Gastrocnemius medialis (tissue), 4 donors: ENCODE measurements around the gene TWF2. TPM values are rescaled to one million over a fixed set of nuclear protein-coding genes. Genes with fewer than 3 reads are reported as not detected.

ENCODE experiments used
- ATAC-seq, 2 donors: fragments of 150-250 bp; one replicate each; pipeline ENCODE4 v1.9.1; 2016
- DNase-seq, 2 donors: peaks; one replicate each; pipeline ENCODE4 v3.0.0-alpha.2; 2019
- H3K27ac ChIP-seq, 4 donors: fragments of 200-600 bp; sonication (generic); 1 replicate in 1 of 4; 2 replicates in 3 of 4; pipeline ENCODE4 v1.5.1; 2016 to 2018; ENCODE audit warnings: mild to moderate bottlenecking in 2 of 4, moderate library complexity in 1 of 4
- H3K27me3 ChIP-seq, 3 donors: fragments of 200-600 bp; sonication (generic) in 2 of 3; 1 replicate in 1 of 3; 2 replicates in 2 of 3; pipeline versions ENCODE4 v1.5.1 to v1.6.0; 2016 to 2019; ENCODE audit warnings: mild to moderate bottlenecking in 1 of 3, moderate library complexity in 1 of 3
- H3K36me3 ChIP-seq, 2 donors: fragments of 200-600 bp; sonication (generic) in 1 of 2; one replicate each; pipeline ENCODE4 v1.5.1; 2017 to 2018
- H3K4me1 ChIP-seq, 2 donors: fragments of 200-600 bp; sonication (generic) in 1 of 2; one replicate each; pipeline ENCODE4 v1.5.1; 2016 to 2017; ENCODE audit warnings: mild to moderate bottlenecking in 2 of 2
- H3K4me3 ChIP-seq, 4 donors: fragments of 200-600 bp; sonication (generic) in 3 of 4; 1 replicate in 1 of 4; 2 replicates in 3 of 4; pipeline ENCODE4 v1.5.1; 2016 to 2019; ENCODE audit warnings: mild to moderate bottlenecking in 2 of 4
- H3K9me3 ChIP-seq, 3 donors: fragments of 200-600 bp; sonication (generic) in 2 of 3; 1 replicate in 1 of 3; 2 replicates in 2 of 3; pipeline ENCODE4 v1.5.1; 2016 to 2019
- POLR2A ChIP-seq, 2 donors: fragments of 450-650 bp; IDR thresholded peaks; one replicate each; pipeline ENCODE4 v1.6.1; 2017; ENCODE audit warnings: antibody characterized with exemption in 2 of 2, mild to moderate bottlenecking in 2 of 2, moderate library complexity in 2 of 2
- in situ Hi-C, 4 donors: fragments of 200-750 bp; cut with MboI; loops; one replicate each; pipeline versions ENCODE4 v1.15.0 to v1.8.0; 2017; ENCODE audit warnings: low sequenced_read_pairs in 4 of 4
- intact Hi-C: fragments of 100-400 bp; cut with DNase I; formaldehyde crosslinking; loops from one replicate; pipeline ENCODE4 v1.15.1; 2023; ENCODE audit warnings: low total_unique reads
- total RNA-seq, 4 donors: library from RNA; depleted of rRNA; stranded (reverse); fragments of >200 nt; gene quantifications; one replicate each; pipeline versions ENCODE4 v1.1.0 to v1.2.3, GENCODE V29; 2016
- TF ChIP-seq, protein P1 (sequence below), 5 experiments: fragments of 450-650 bp in 3 of 5; fragments of 200-600 bp in 2 of 5; sonication (generic) in 2 of 5; IDR thresholded peaks in 4 of 5; conservative IDR thresholded peaks in 1 of 5; 1 replicate in 4 of 5; 2 replicates in 1 of 5; pipeline ENCODE4 v1.5.1; 2016 to 2019; ENCODE audit warnings: antibody characterized with exemption in 5 of 5, mild to moderate bottlenecking in 3 of 5, moderate library complexity in 3 of 5

Gene TWF2
- total RNA-seq, 4 donors from 2014 or later, result 99.2 to 222 (median 168) TPM

DNA sequence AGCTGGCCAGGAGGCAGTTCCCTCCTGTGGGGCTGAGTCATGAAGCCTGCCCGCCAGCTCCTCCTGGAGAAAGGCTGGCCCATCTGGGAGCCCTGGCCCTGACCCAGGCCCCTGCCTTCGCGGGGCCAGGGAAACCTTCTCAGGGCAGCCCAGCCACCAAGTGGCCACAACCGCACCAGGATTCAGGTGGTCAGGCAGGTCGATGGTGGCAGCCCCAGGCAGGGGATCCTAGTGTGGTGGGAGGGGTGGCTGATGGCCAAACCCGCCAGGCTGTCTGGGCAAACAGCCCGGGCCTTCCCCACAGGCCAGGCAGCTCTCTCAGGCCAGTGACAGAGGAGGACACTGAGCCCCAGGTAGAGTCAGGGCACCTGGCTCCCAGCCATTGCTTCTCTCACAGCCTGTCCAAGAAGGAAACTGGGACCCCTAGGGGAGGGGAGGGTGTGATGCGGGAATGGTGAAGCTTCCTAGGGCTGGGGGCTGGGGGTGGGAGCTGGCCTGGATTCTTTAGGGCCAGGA, 1.2 kb downstream of the TWF2 start:
- peak; percentile 58 to 60 for ATAC-seq

DNA sequence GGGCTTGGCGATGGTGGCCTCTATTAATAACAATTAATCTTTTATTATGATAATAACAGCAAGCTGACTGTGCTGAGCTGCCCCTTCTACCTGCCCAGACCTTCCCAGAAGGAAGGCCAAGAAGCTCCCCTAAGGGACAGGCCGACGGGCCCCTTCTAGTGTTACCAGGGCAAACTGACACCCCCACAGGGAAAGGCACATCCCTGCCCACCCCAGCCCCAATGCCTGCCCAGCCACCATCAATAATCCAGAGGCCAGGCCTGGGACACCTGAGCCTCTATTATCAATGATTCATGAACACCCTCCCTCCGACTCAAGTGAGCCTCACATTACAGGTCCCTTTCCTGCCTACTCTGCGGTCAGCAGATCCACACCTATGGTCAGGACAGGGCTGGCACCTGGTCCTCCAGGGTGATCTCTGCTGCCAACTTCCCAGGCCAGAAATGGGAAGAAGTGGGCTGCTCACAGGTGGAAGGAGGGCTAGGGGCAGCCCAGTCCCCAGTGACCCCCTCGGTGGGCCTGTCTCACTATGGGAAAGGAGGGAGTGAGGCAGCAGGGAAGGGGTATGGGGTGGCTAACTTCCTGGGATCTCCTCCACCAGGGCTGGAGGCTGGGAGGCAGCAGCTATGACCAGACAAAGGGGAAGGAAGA, 1.8 kb downstream of the TWF2 start:
- no peaks in the 10 kb centered on the region for H3K27me3 ChIP-seq
- peak overlapping the region; percentile 99 to 100 (median 100) for H3K27ac ChIP-seq
- intact Hi-C loops (loop anchor here (5.0 to 10.0 kb wide), 2 partner anchors 215 to 608 kb away; partner anchors contain the start of gene TNNC1), in situ Hi-C loops (loop anchor here in 1 of 4 donors (10.0 kb wide), 1 partner anchor 108 kb away; no protein-coding TSS in a partner anchor)
- H3K36me3 ChIP-seq, result no peaks in the 10 kb centered on the region
- peak overlapping the region in 3 of 4 donors; percentile 72 to 95 (median 91) for H3K4me3 ChIP-seq
- ATAC-seq (peak; percentile 10 to 14), DNase-seq (peak in 1 of 2 donors; percentile 47)
- no peaks in the 10 kb centered on the region for H3K9me3 ChIP-seq
- TF ChIP-seq, protein P1, sequence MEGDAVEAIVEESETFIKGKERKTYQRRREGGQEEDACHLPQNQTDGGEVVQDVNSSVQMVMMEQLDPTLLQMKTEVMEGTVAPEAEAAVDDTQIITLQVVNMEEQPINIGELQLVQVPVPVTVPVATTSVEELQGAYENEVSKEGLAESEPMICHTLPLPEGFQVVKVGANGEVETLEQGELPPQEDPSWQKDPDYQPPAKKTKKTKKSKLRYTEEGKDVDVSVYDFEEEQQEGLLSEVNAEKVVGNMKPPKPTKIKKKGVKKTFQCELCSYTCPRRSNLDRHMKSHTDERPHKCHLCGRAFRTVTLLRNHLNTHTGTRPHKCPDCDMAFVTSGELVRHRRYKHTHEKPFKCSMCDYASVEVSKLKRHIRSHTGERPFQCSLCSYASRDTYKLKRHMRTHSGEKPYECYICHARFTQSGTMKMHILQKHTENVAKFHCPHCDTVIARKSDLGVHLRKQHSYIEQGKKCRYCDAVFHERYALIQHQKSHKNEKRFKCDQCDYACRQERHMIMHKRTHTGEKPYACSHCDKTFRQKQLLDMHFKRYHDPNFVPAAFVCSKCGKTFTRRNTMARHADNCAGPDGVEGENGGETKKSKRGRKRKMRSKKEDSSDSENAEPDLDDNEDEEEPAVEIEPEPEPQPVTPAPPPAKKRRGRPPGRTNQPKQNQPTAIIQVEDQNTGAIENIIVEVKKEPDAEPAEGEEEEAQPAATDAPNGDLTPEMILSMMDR (IDR thresholded peaks at IDR 0.05 in 4 of 5, conservative IDR thresholded peaks at IDR 0.05 in 1 of 5), result no peak
- TF ChIP-seq POLR2A (IDR thresholded peaks at IDR 0.05), result peak; percentile 27 to 33
- H3K4me1 ChIP-seq, result peaks cover 60 to 67% of the 10 kb centered on the region in 2 donors

More for the DNA sequence above, 1.2 kb downstream of the TWF2 start:
- TF ChIP-seq POLR2A (IDR thresholded peaks at IDR 0.05), result peak in 1 of 2 donors; percentile 9
- TF ChIP-seq, protein P1 (IDR thresholded peaks at IDR 0.05 in 4 of 5, conservative IDR thresholded peaks at IDR 0.05 in 1 of 5), result peak in 3 of 5 experiments; percentile 6 to 37 (median 14)
- intact Hi-C loops (loop anchor here (5.0 to 10.0 kb wide), 2 partner anchors 215 to 607 kb away; partner anchors contain the start of gene TNNC1), in situ Hi-C loops (loop anchor here in 1 of 4 donors (10.0 kb wide), 1 partner anchor 107 kb away; no protein-coding TSS in a partner anchor)
- H3K9me3 ChIP-seq, result no peaks in the 10 kb centered on the region
- DNase-seq, result peak; percentile 87 to 95
- no peaks in the 10 kb centered on the region for H3K27me3 ChIP-seq
- H3K27ac ChIP-seq, result peak overlapping the region; percentile 99 to 100 (median 100)
- no peaks in the 10 kb centered on the region for H3K36me3 ChIP-seq
- H3K4me1 ChIP-seq, result peaks cover 54 to 61% of the 10 kb centered on the region in 2 donors
- peak overlapping the region; percentile 72 to 95 (median 90) for H3K4me3 ChIP-seq

DNA sequence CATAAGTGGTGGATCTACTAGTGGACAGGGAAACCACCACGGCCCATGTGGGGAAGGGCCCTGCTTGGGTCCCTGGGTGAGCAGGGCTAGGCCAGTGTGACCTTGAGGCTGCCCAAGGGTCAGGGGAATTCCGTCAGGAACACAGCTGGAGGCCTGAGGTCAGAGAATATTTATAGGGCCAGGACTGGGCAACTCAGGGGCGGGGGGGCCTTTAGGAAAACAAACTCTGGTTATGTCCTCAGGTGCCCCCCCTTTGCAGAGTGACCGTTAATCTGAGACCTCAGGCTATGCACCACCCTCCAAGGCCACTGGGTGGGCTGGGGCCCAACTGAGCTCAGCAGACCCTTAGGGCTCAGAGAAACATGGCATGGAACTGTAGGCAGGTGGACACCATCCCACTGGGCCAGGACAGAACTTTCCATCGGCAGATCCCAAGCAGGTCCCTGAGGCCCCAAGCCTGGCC, 2.5 kb downstream of the TWF2 start:
- intact Hi-C loops, result loop anchor here (5.0 to 10.0 kb wide), 2 partner anchors 216 to 608 kb away; partner anchors contain the start of gene TNNC1
- peaks cover 65 to 72% of the 10 kb centered on the region in 2 donors for H3K4me1 ChIP-seq
- H3K9me3 ChIP-seq, result no peaks in the 10 kb centered on the region
- H3K36me3 ChIP-seq, result peaks cover 0 to 3% of the 10 kb centered on the region in 2 donors
- ATAC-seq, result peak in 1 of 2 donors; percentile 13
- DNase-seq, result peak in 1 of 2 donors; percentile 80
- in situ Hi-C loops, result loop anchor here in 1 of 4 donors (10.0 kb wide), 1 partner anchor 108 kb away; no protein-coding TSS in a partner anchor
- peak overlapping the region; percentile 99 to 100 (median 100) for H3K27ac ChIP-seq
- H3K27me3 ChIP-seq, result no peaks in the 10 kb centered on the region
- H3K4me3 ChIP-seq, result no peak overlapping the region
- TF ChIP-seq, protein P1 (IDR thresholded peaks at IDR 0.05 in 4 of 5, conservative IDR thresholded peaks at IDR 0.05 in 1 of 5), result peak in 3 of 5 experiments; percentile 16 to 50 (median 35)
- TF ChIP-seq POLR2A (IDR thresholded peaks at IDR 0.05), result no peak

DNA sequence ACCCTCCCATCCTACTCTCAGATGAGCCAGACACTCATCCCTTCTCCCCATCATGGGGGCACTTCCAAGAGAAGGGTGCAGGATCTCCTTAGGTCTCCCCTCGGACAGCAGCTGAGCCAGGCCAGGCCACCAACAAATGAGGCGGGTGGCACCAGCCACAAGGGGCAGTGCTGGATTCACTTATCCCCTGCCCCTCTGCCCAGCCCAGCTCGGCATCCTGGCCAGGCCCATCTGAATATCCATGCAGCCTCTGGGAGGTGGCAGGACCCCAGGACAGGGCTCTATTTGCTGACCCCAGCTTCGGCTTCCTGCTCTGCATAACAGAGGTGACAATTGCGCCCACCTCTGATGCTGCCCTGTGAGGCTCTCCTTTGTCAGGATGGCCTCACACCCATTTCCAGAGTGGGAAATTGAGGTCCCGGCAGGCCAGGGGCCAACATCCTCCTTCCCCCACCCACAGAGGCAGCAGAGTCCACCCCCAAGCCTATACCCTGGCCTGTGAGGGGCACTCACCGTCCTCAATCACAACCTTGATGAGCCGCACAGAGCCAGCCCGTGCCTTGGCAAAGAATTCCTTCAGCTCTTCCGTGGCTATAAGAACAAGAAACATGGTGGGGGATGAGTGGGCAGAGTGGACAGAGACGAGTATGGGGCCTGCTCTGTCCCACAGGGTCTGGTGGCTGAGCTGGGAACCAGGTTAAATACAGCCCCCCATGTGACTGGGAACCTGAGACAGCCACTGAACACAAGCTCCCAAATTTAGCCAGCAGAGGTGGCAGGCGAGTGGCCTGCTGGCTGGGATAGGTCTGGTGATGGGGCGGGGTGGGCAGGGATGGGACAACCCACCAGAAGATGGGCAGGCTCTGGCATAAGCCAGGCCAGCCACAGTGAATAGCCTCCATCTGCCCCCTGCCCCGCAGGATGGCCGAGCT, 4.2 kb downstream of the TWF2 start:
- ATAC-seq (peak; percentile 57 to 62), DNase-seq (peak; percentile 86 to 93)
- Histone ChIP-seq H3K4me3 (peak overlapping the region; percentile 70 to 83 (median 70)), H3K4me1 (peaks cover 59 to 67% of the 10 kb centered on the region in 2 donors), H3K27me3 (no peaks in the 10 kb centered on the region), H3K36me3 (peaks cover 0 to 20% of the 10 kb centered on the region in 2 donors), H3K9me3 (no peaks in the 10 kb centered on the region), H3K27ac (peak overlapping the region; percentile 99 to 100 (median 100))
- intact Hi-C loops, result loop anchor here (1.0 to 10.0 kb wide), 3 partner anchors 44 to 610 kb away; partner anchors contain the start of genes TNNC1 and WDR82
- in situ Hi-C loops, result loop anchor here in 3 of 4 donors (5.0 to 10.0 kb wide), 3 partner anchors 43 to 110 kb away; partner anchors contain the start of gene WDR82 (in 2 of the 3)
- TF ChIP-seq, protein P1 (IDR thresholded peaks at IDR 0.05 in 4 of 5, conservative IDR thresholded peaks at IDR 0.05 in 1 of 5), result peak in 2 of 5 experiments; percentile 48 to 61
- peak; percentile 97 to 98 for TF ChIP-seq POLR2A (IDR thresholded peaks at IDR 0.05)
